GM12891 (cell line): ENCODE measurements around the gene SERTAD4.

Experiments
- DNase-seq: peaks from one replicate; pipeline ENCODE4 v3.0.0; 2011; ENCODE audit warnings: low spot score; ENCODE audit not compliant: insufficient read length
- FAIRE-seq: peaks from 2 replicates; lab custom pipeline; 2011; peaks lifted over from hg19 to GRCh38; lab: Jason Lieb, UNC
- PAX5 ChIP-seq: IDR thresholded peaks from 2 replicates; pipeline ENCODE4 v1.6.1; 2011; ENCODE audit warnings: low read length, moderate library complexity, mild to moderate bottlenecking; ENCODE audit not compliant: insufficient read depth, severe bottlenecking
- POLR2A ChIP-seq: IDR thresholded peaks from 2 replicates; pipeline ENCODE4 v1.6.1; 2011; ENCODE audit warnings: low read depth, low read length, control low read depth
- POLR2AphosphoS5 ChIP-seq: IDR thresholded peaks from 2 replicates; pipeline ENCODE4 v1.6.1; 2011; ENCODE audit warnings: low read depth, low read length, control low read depth
- POU2F2 ChIP-seq: IDR thresholded peaks from 2 replicates; pipeline ENCODE4 v1.6.1; 2011; ENCODE audit warnings: low read depth, mild to moderate bottlenecking, control low read depth, low read length, moderate library complexity
- SPI1 ChIP-seq: IDR thresholded peaks from 2 replicates; pipeline ENCODE4 v1.6.1; 2011; ENCODE audit warnings: low read depth, low read length, control low read depth
- TAF1 ChIP-seq: IDR thresholded peaks from 2 replicates; pipeline ENCODE4 v1.6.1; 2011; ENCODE audit warnings: low read depth, low read length, control low read depth

SERTAD4 gene

DNA sequence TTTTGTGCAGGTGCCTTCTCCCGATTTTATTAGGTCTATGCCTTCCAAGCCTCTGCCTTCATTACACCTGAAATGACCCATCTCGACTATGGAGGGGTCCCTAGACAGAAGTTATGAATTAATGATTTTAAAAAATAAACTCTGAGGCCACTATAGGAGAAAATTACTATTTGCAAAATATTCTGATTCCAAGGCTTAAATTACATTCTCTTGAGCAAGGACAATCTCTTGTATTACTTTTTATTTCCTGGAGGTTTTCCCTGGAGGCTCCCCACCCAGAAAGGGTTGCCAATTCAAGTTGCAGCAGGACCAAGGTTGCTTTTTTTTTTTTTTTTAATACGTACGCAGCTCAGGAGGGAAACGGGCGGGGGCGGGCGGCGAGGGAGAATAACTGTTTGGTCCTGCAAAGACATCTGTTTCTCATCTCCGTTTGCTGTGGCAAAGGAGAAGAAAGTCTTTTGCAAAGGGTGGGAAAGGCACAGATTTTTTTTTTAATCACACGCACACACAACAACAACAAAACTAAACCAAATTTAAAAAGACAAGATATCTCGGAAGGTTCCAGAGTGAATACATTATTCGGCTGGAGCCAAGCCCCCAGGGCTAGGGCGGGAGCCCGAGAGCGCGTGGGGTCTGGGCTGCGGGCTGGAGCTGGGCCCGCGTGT, 618 bp upstream of the SERTAD4 start:
- DNase-seq (no peak), FAIRE-seq (no peak)
- TF ChIP-seq POU2F2, result no peak
- no peak for TF ChIP-seq POLR2AphosphoS5
- TF ChIP-seq SPI1, result no peak
- no peak for TF ChIP-seq TAF1
- no peak for TF ChIP-seq PAX5
- no peak for TF ChIP-seq POLR2A

DNA sequence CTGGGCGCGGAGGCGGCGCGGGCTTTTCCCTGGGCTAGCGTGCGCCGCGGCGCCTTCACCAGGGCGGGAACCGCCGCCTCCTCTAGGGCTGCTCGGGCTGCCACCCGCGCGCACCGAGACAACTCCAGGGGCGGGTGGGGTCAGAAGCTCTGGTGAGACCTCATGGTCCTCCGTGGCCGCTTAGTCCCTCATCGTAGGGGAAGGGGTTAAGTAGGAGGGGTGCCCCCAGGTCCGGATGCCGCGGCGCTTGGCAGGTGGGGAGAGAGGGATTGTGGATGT, 559 bp downstream of the SERTAD4 start:
- no peak for FAIRE-seq
- no peak for DNase-seq
- TF ChIP-seq PAX5 (no peak), POLR2AphosphoS5 (no peak), POLR2A (no peak), TAF1 (no peak), SPI1 (no peak), POU2F2 (no peak)

DNA sequence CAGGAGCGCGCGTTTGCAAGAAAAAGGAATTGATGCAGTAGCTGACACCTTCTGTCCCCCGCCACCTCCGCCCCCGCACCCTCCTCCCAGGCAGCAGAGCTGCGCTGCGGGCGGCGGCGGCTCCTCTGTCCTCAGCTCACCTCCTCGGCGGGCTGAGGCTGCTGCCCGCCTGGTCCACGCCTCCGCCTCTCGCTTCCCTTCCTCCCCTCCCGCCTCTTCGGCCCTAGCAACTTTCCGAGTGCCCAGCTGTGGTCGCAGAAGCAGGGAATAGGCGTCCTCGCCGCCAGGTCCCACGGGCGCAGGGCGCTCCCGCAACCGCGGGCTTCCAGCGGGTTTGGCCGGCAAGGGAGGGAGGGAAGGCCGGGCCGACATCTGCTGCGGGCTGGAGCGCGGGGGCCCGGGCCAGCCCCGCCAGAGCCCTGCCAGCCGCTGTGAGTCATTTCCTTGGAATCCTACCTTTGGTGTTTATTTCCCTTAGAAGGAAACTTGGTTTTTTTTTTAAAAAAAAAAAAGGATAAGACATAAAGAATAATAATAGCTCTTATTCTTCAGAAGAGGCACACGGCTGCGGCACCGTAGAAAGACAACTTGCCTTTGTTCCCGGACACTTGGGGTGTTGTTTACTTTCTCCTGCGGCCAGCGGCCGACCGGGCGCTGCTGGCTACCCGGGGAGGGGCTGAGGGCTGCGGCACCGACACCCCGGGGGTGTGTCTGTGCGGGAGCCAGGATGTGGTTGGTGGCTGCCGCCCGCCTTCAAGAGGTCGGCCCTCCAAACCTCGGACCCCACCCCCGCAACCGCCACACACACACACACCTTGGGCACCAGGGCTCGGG, 1.1 kb downstream of the SERTAD4 start:
- DNase-seq, result no peak

DNA sequence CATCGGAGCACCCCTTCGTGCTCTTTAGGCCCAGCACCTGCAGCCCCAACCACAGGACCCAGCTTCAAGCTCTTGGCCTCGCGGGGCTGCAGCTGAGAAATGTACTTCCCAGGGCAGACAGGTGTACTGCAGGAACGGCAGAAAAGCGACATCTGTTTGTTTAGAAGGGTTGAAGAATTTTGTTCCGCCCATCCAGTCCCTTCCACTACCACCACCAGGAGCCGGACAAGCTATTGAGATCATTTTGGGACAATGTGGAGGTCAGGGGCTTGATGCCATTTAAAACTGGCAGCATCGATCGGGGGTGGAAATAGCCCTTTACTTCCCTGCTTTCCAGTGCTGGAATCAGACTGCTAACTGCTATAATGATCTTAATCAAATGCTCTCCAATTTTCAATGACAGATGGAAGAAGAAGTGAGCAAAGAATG, 1.7 kb downstream of the SERTAD4 start:
- TF ChIP-seq SPI1, result no peak
- no peak for TF ChIP-seq PAX5
- no peak for TF ChIP-seq TAF1
- no peak for TF ChIP-seq POLR2A
- no peak for TF ChIP-seq POLR2AphosphoS5
- no peak for TF ChIP-seq POU2F2
- FAIRE-seq, result no peak
- DNase-seq, result no peak

More for the DNA sequence above, 1.1 kb downstream of the SERTAD4 start:
- no peak for FAIRE-seq
- TF ChIP-seq TAF1, result no peak
- no peak for TF ChIP-seq POU2F2
- no peak for TF ChIP-seq PAX5
- no peak for TF ChIP-seq POLR2AphosphoS5
- TF ChIP-seq SPI1, result no peak
- no peak for TF ChIP-seq POLR2A

GRCh38 chr1:210235363-210236053, 2.9 kb downstream of the SERTAD4 start:
- FAIRE-seq (no peak), DNase-seq (no peak)
- TF ChIP-seq TAF1, result no peak
- no peak for TF ChIP-seq POU2F2
- TF ChIP-seq PAX5, result no peak
- no peak for TF ChIP-seq POLR2AphosphoS5

DNA sequence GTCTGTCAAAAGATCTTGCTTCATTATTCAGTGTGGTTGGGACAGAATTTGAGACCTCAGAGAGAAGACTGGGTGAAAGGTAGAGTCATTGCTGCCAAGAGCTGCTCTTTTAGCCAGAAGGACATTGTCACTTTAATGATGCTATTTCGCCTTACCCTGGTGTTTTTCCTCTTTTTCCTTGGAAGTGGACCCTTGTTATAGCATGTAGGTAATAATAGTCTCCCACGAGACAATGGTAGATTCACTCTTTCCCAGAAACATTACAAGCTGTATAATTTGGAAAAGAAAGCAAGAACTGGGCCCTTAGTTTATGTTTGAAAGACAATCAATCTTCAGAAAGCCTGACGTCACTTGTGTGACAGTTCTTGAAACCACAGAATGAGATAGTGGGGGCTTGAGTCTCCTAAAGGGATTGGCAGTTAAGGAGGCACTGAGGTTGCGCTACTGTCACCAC, 3.8 kb downstream of the SERTAD4 start:
- DNase-seq, result no peak
- no peak for FAIRE-seq
- no peak for TF ChIP-seq SPI1
- TF ChIP-seq POLR2A, result no peak
- no peak for TF ChIP-seq PAX5

DNA sequence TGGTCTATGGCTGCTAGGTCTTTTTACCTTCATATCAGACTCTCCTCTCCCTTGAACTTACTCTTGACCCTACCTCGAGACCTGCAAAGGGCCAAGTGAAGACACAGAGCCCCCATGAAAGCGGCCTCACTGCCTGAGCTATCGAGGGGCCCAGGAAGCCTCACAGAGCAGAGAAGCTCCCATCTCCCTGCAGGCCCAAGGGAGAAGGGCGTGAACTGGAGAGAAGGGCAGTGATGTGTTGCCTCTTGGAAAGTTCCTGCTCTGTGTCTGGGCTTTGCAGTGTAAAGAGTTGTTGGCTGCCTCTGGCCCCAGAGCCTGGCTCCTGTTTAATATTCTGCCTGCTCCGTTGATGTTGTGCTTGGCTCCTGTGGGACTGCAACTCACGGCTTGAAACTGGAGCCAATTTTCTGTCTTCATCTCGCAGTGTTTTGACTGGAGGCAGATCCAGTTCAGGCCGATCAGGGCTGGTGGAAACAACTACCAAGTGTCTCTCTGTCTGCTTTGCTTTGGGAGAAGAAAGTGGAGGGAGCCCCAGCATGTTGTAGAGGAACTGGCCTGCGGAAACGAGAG, 4.3 kb downstream of the SERTAD4 start:
- FAIRE-seq (no peak), DNase-seq (no peak)

DNA sequence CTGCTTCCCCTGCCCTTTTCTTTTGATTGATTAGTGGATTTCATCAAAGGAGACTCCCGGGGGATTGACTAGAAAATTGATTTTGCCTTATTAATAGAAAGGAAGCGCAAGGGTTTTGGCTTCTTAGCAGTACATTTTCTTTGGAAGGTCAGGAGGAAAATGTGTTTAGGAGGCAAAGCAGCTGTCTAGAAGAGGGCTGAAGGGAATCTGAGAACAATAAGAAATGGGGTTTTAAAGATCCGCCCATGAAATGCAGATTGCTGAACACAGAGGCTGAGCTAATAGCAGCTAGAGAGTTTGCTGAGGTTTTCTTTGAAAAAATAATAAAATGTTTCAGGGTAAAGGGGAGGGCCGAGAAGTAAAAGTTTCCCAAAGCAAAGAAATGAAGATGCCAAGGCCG, 4.9 kb downstream of the SERTAD4 start:
- no peak for DNase-seq
- FAIRE-seq, result no peak
- TF ChIP-seq SPI1 (no peak), POU2F2 (no peak), TAF1 (no peak), POLR2A (no peak), POLR2AphosphoS5 (no peak), PAX5 (no peak)

More for the DNA sequence above, 4.3 kb downstream of the SERTAD4 start:
- TF ChIP-seq TAF1 (no peak), POLR2AphosphoS5 (no peak), POLR2A (no peak), SPI1 (no peak), PAX5 (no peak), POU2F2 (no peak)

DNA sequence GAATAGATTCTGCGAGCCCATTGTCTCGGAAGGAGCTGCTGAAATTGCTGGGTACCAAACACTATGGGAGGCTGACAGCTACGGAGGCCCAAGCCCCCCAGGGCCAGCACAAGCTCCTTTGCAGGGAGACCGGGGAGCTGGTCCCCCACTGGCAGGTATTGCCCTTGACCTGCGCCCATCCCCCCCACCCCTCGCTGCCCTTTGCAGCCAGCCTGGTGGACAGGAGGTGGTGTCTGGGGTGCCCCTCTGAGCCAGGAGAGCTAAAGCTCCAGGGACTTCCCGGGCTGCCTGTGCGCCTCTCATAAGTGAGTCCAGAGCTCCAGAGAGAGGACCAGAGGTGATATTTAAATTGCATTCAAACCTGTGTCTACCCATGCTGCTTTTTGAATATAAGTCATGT, 5.4 kb downstream of the SERTAD4 start:
- TF ChIP-seq SPI1 (no peak), PAX5 (no peak)
- DNase-seq (no peak), FAIRE-seq (no peak)
